Spleen (tissue), 11 donors: ENCODE measurements around the gene ACY1. TPM values are rescaled to one million over a fixed set of nuclear protein-coding genes. Genes with fewer than 3 reads are reported as not detected.

Experiments used
- DNase-seq: peaks from one replicate; pipeline ENCODE4 v3.0.0-alpha.2; 2020
- H3K27ac ChIP-seq, 8 donors: fragments of 200-600 bp; sonication (generic) in 7 of 8; 1 replicate in 4 of 8; 2 replicates in 4 of 8; pipeline versions ENCODE4 v1.5.0 to v1.8.0; 2016 to 2021; ENCODE audit warnings: inconsistent platforms in 4 of 8, mild to moderate bottlenecking in 4 of 8, moderate library complexity in 1 of 8
- H3K27me3 ChIP-seq, 7 donors: fragments of 200-600 bp; sonication (generic) in 6 of 7; replicated peaks in 1 of 7; 1 replicate in 4 of 7; 2 replicates in 3 of 7; pipeline versions ENCODE4 v1.5.0 to v1.8.0; 2016 to 2021; ENCODE audit warnings: inconsistent platforms in 3 of 7, mild to moderate bottlenecking in 1 of 7
- H3K36me3 ChIP-seq, 6 donors: fragments of 200-600 bp; sonication (generic) in 5 of 6; 1 replicate in 4 of 6; 2 replicates in 2 of 6; pipeline versions ENCODE4 v1.5.0 to v1.8.0; 2016 to 2021; ENCODE audit warnings: inconsistent platforms in 2 of 6
- H3K4me1 ChIP-seq, 6 donors: fragments of 200-600 bp; sonication (generic) in 5 of 6; 1 replicate in 3 of 6; 2 replicates in 3 of 6; pipeline versions ENCODE4 v1.5.0 to v1.8.0; 2016 to 2021; ENCODE audit warnings: inconsistent platforms in 3 of 6
- H3K4me3 ChIP-seq, 8 donors: fragments of 200-600 bp; sonication (generic) in 7 of 8; 1 replicate in 4 of 8; 2 replicates in 4 of 8; pipeline versions ENCODE4 v1.5.0 to v1.8.0; 2016 to 2021; ENCODE audit warnings: inconsistent platforms in 4 of 8, mild to moderate bottlenecking in 4 of 8, moderate library complexity in 2 of 8
- H3K9me3 ChIP-seq, 8 donors: fragments of 200-600 bp; sonication (generic) in 7 of 8; 1 replicate in 4 of 8; 2 replicates in 4 of 8; pipeline versions ENCODE4 v1.5.0 to v1.8.0; 2016 to 2021; ENCODE audit warnings: inconsistent platforms in 4 of 8
- POLR2A ChIP-seq, 3 donors: fragments of 450-650 bp; IDR thresholded peaks; one replicate each; pipeline ENCODE4 v1.5.1; 2017; ENCODE audit warnings: antibody characterized with exemption in 3 of 3, mild to moderate bottlenecking in 1 of 3
- POLR2AphosphoS5 ChIP-seq, 3 donors: sonication (generic); formaldehyde crosslinking; IDR thresholded peaks; one replicate each; pipeline ENCODE4 v1.5.1; 2017; ENCODE audit warnings: antibody characterized with exemption in 3 of 3
- WGBS, 5 donors: extraction: QIAGEN DNeasy Blood & Tissue Kit in 3 of 5; methylation state at CpG; one replicate each; pipeline versions ENCODE4 v1.1.5 to v1.1.7; 2013 to 2018; 5-methylcytosine and 5-hydroxymethylcytosine counted together
- intact Hi-C: fragments of 100-400 bp; cut with DNase I; formaldehyde crosslinking; loops from one replicate; pipeline ENCODE4 v1.15.0; 2023; ENCODE audit warnings: low total_unique reads
- polyA plus RNA-seq, 3 donors: library from polyadenylated mRNA; stranded (reverse); fragments of 200-250 nt; gene quantifications; one replicate each; pipeline ENCODE4 v1.2.1, GENCODE V29; 2013
- total RNA-seq, 7 donors: library from RNA; depleted of rRNA in 3 of 7; stranded (reverse); fragments of >200 nt in 3 of 7; fragmentation: NEBNext Ultra II Directional in 4 of 7; extraction: Animal tissue kit (Norgen Biotek cat#: 25700) in 4 of 7; gene quantifications; one replicate each; pipeline versions ENCODE4 v1.1.0 to v1.2.1, GENCODE V29; 2016 to 2021
- TF ChIP-seq, protein P1 (sequence below), 11 experiments: fragments of 200-600 bp in 7 of 11; fragments of 450-650 bp in 4 of 11; sonication (generic) in 4 of 11; IDR thresholded peaks in 8 of 11; conservative IDR thresholded peaks in 3 of 11; 1 replicate in 7 of 11; 2 replicates in 4 of 11; pipeline versions ENCODE4 v1.4.0 to v1.8.0; 2016 to 2021; ENCODE audit warnings: antibody characterized with exemption in 11 of 11, inconsistent platforms in 4 of 11, mild to moderate bottlenecking in 1 of 11
- donor health status: healthy with polysubstance abuse.
- donor health status: DM: no; HTN: no; CAD: no; lungs with moderate emphysema.
- donor health status: DM: no; HTN: no; CAD: no.
- donor health status: Bipolar disorder and iron deficiency.
- donor health status: healthy.
- donor health status: DM: no; HTN: no; CAD: no.
- donor health status: DM: yes; HTN: yes; CAD: no.

ACY1 gene
- total and polyA plus RNA-seq, 10 donors: 16.7 to 31.1 (median 28.2) TPM

DNA sequence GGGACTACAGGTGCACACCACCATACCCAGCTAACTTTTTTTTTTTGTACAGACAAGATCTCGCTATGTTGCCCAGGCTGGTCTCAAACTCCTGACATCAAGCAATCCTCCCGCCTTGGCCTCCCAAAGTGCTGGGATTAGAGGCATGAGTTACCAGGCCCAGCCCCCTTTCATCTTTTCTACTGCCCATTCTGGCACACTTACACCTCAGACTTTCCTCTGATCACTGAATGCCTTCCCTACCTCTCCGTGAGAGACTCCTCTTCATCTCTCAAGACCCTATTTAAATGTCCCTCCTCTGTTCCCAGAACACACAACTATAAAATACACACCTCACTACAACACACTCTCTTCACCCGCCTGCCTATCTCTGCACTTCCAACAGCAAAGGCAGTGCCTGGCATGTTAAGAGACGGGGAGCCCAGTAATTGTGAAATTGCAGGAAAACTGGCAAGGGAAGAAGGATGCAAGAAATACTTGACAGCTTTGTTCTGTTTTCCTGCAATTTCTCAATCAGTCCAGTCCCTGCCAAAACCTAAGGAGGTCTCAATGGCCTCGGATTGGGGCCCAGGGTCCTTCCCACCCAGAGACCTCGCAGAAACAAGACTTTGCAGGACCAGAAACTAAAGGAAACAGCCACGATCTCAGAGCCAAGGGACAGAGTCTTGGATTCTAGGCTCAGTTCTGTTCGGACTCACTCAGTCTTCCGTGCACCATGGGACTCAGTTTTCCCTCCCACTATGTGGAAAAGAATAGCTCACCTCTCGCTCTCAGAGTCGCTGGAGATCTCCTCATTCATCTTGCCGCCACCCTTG is 42.5 kb upstream of the ACY1 start:
- DNase-seq: peak; percentile 55
- intact Hi-C loops: loop anchor here (10.0 kb wide), 1 partner anchor 54 kb away; the partner anchor contains the start of gene RPL29
- H3K36me3 ChIP-seq: peaks cover 5 to 54% (median 33%) of the 10 kb centered on the region in 6 donors
- H3K4me1 ChIP-seq: peaks cover 15 to 44% (median 32%) of the 10 kb centered on the region in 6 donors
- H3K27ac ChIP-seq: peak overlapping the region in 5 of 8 donors; percentile 58 to 94 (median 90)
- H3K27me3 ChIP-seq: no peaks in the 10 kb centered on the region
- 32 to 45% (median 37%) methylated on average over 13 of the region's 13 CpGs for WGBS, 5 donors
- H3K4me3 ChIP-seq: peak overlapping the region; percentile 71 to 95 (median 82)
- H3K9me3 ChIP-seq: no peaks in the 10 kb centered on the region
- no peak for TF ChIP-seq POLR2AphosphoS5 (IDR thresholded peaks at IDR 0.05)
- TF ChIP-seq, protein P1, sequence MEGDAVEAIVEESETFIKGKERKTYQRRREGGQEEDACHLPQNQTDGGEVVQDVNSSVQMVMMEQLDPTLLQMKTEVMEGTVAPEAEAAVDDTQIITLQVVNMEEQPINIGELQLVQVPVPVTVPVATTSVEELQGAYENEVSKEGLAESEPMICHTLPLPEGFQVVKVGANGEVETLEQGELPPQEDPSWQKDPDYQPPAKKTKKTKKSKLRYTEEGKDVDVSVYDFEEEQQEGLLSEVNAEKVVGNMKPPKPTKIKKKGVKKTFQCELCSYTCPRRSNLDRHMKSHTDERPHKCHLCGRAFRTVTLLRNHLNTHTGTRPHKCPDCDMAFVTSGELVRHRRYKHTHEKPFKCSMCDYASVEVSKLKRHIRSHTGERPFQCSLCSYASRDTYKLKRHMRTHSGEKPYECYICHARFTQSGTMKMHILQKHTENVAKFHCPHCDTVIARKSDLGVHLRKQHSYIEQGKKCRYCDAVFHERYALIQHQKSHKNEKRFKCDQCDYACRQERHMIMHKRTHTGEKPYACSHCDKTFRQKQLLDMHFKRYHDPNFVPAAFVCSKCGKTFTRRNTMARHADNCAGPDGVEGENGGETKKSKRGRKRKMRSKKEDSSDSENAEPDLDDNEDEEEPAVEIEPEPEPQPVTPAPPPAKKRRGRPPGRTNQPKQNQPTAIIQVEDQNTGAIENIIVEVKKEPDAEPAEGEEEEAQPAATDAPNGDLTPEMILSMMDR (IDR thresholded peaks at IDR 0.05 in 8 of 11, conservative IDR thresholded peaks at IDR 0.05 in 3 of 11): no peak
- no peak for TF ChIP-seq POLR2A (IDR thresholded peaks at IDR 0.05)

DNA sequence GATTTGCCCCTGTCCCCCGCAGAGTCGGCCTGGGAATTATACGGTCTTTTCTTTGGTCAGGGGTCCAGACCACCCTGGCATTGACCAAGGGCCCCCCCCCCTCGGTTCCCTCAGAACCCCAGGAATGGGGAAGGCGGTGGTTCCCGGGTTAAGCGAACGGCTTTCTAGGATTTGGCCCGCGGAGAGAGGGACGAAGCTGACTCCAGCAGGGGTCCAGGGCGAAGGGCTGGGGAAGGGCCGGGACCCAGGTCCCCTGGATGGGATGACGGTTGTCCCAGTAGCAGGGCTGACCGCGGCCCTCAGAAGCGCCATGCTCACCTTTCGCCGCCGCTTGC is 41.9 kb upstream of the ACY1 start:
- no peak for TF ChIP-seq POLR2AphosphoS5 (IDR thresholded peaks at IDR 0.05)
- TF ChIP-seq, protein P1 (IDR thresholded peaks at IDR 0.05 in 8 of 11, conservative IDR thresholded peaks at IDR 0.05 in 3 of 11): no peak
- TF ChIP-seq POLR2A (IDR thresholded peaks at IDR 0.05): no peak
- peak overlapping the region; percentile 71 to 95 (median 82) for H3K4me3 ChIP-seq
- 0 to 1% (median 0%) methylated on average over 4 to 20 of the region's 20 CpGs for WGBS, 5 donors
- H3K27me3 ChIP-seq: no peaks in the 10 kb centered on the region
- intact Hi-C loops: loop anchor here (10.0 kb wide), 1 partner anchor 53 kb away; the partner anchor contains the start of gene RPL29
- peak overlapping the region in 7 of 8 donors; percentile 58 to 94 (median 90) for H3K27ac ChIP-seq
- H3K9me3 ChIP-seq: no peaks in the 10 kb centered on the region
- DNase-seq: no peak
- peaks cover 5 to 54% (median 30%) of the 10 kb centered on the region in 6 donors for H3K36me3 ChIP-seq
- H3K4me1 ChIP-seq: peaks cover 15 to 44% (median 32%) of the 10 kb centered on the region in 6 donors

DNA sequence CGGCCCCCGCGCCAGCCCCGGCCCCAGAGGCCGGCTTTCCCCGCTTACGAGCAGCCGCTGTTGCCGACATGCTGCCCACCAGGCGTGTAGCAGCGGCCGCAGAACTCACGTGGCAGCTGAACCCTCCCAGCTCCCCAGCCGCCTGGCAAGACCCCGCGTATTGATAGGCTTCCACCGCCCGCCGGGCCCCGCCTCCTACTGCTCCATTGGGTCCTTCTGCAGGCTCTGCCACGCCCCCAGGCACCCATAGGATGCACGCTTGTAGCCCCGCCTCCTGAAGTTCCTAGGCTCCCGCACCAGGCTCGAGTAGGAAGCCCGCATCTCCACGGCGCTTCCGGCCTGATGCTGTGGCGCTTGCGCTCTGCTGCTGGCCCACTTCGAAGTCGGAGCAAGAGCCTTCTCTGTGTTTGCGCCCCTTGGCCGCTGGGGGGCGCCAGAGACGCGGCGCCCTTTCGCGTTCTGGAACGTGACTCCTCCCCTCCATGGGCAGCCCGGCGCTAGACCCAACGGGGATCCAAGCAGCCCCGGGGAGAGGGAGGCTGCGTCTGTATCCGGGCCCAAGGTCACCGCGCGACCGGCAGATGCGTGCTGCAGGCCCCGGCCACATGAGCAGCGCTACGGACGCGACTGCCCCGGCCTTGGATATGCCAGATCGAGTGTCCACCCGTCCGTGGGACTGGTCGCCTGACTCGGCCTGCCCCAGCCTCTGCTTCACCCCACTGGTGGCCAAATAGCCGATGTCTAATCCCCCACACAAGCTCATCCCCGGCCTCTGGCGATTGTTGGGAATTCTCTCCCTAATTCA is 41.3 kb upstream of the ACY1 start, which contains the start of the genes PARP3 and RRP9:
Gene PARP3 (plus strand): TSS at position 566 of the 805 bp plus-strand sequence. CDS start 993 bp downstream, outside the sequence.
Gene RRP9 (minus strand): TSS at position 107 of the 805 bp plus-strand sequence. CDS start 37 bp downstream, at position 70.
- H3K9me3 ChIP-seq: no peaks in the 10 kb centered on the region
- peak; percentile 100 for DNase-seq
- H3K27ac ChIP-seq: peak within 1 kb of the TSS; percentile 82 to 94 (median 90)
- H3K4me1 ChIP-seq: peaks cover 15 to 44% (median 32%) of the 10 kb centered on the region in 6 donors
- intact Hi-C loops: loop anchor here (10.0 kb wide), 1 partner anchor 53 kb away; the partner anchor contains the start of gene RPL29
- TF ChIP-seq POLR2A (IDR thresholded peaks at IDR 0.05): no peak
- peak; percentile 81 to 92 (median 90) for TF ChIP-seq POLR2AphosphoS5 (IDR thresholded peaks at IDR 0.05)
- TF ChIP-seq, protein P1 (IDR thresholded peaks at IDR 0.05 in 8 of 11, conservative IDR thresholded peaks at IDR 0.05 in 3 of 11): peak; percentile 100
- H3K4me3 ChIP-seq: peak within 1 kb of the TSS; percentile 71 to 95 (median 82)
- WGBS, 5 donors: 1% methylated on average over 31 to 67 of the region's 67 CpGs
- H3K36me3 ChIP-seq: peaks cover 2 to 49% (median 25%) of the 10 kb centered on the region in 6 donors
- H3K27me3 ChIP-seq: no peaks in the 10 kb centered on the region
